Inflammatory macrophage (primary cell): ENCODE data around the gene DFFA.
"Not testable (repeated sequence)": the region's sequence is repeated elsewhere in the genome, so short reads cannot be mapped to it uniquely, and the experiment has no call there.

Experiments
- DNase-seq, 2 donors: peaks; one replicate each; pipeline ENCODE4 v3.0.0-alpha.2; 2020 to 2022

The DFFA gene

GRCh38 chr1:10457462-10457861 lies 14.9 kb downstream of the DFFA start:
- DNase-seq: not testable (repeated sequence)

GRCh38 chr1:10456661-10457060 lies 15.7 kb downstream of the DFFA start:
- DNase-seq: no peak

GRCh38 chr1:10456048-10456447 lies 16.3 kb downstream of the DFFA start:
- DNase-seq: no peak

GRCh38 chr1:10451287-10451686 lies 21.0 kb downstream of the DFFA start:
- DNase-seq: no peak

GRCh38 chr1:10450836-10451235 lies 21.5 kb downstream of the DFFA start:
- DNase-seq: no peak

GRCh38 chr1:10450156-10450814 lies 22.0 kb downstream of the DFFA start:
- no peak for DNase-seq

DNA sequence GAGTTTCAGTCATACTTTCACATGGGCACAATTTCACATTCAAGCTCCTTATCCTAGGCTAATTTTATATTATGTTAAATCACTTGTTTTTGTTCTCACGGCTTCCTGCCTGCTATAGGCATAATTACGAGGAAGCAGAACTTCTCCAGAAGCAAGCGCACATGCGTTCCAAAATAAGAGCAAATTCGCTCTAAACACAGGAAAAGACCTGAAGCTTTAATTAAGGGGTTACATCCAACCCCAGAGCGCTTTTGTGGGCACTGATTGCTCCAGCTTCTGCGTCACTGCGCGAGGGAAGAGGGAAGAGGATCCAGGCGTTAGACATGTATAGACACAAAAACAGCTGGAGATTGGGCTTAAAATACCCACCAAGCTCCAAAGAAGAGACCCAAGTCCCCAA lies 22.6 kb downstream of the DFFA start, which contains the start of gene CORT:
Gene CORT, plus strand, starts transcription at position 281 of the 400 bp plus-strand sequence. CDS start 193 bp downstream, outside the sequence.
- DNase-seq: no peak

GRCh38 chr1:10446790-10447422 lies 25.4 kb downstream of the DFFA start:
- no peak for DNase-seq

- no peak for DNase-seq
Measured at GRCh38 chr1:10444795-10445397, 27.4 kb downstream of the DFFA start.

GRCh38 chr1:10444248-10444647 lies 28.1 kb downstream of the DFFA start:
- DNase-seq: no peak

DNA sequence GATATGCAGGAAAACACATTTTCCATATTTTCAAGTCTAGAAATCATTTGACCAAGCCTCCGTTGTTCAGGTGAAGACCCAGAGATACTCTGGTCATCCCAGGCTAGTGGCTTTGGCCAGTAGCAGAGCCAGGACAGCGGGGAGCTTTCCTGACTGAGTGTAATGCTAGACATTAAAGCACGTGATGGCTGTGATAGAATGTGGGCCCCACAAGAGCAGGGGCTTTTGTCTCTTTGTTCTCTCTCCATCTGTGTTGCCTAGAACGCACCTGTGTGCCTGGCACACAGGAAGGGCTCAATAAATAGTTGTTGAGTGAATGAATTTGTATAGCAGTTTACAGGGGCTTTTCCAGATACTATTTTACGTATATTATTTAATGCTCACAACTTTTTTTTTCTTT lies 31.5 kb downstream of the DFFA start:
- DNase-seq: no peak

DNA sequence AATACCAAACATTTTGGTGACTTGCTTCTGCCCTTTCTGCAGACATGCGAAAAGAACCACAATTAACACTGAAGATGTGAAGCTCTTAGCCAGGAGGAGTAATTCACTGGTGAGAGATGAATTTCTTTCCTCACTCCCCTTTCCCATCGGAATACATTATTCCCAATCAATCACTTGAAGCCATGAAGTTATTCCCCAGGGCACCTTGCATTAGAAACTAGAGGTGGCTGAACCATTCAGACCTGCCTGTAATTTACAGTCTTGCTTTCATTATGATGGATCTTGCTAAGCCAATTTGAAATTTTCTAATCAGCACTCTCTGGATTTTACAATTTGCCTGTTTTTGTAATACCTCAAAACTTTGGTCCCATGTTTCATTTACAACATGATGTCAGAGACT lies 32.0 kb downstream of the DFFA start:
- no peak for DNase-seq

DNA sequence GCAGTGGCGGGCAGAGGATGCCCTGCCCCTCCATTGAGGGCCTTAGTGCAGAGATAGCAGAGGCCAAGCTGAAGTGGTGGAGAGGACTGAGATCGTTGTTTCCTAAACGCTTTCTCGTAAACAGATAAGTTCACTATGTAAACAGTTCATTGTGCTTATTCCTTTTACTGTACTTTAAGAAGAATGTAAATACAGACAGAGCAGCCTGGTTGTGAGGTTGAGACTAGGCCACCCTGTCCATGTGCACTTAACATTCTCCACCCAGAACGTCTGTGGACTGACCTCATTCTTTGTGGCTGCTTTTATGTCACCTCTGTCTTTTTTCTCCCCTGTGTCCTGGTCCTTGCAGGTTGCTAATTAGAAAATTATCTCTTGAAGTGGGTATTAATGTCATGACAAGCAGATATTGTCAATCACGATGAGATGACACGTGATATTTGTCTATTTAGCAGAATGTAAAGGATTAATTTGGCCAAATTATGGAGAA lies 33.6 kb downstream of the DFFA start:
- no peak for DNase-seq

DNA sequence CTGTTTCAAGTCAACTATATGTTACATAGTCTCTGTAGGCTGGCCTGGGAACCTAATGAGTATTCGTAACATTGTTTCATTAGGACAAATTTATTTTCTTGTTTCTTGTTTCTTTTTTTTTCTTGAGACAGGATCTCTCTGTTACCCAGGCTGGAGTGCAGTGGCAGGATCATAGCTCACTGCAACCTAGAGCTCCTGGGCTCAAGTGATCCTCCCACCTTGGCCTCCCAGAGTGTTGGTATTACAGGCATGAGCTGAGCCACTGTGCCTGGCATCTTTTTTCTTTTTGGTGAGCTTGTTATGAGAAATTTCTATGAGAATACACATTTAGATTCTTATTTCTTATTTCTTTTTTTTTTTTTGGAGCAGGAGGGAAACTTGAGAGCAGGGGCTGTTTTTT lies 35.3 kb downstream of the DFFA start:
- DNase-seq: no peak

- no peak for DNase-seq
Measured at GRCh38 chr1:10434590-10434989, 37.7 kb downstream of the DFFA start.

DNA sequence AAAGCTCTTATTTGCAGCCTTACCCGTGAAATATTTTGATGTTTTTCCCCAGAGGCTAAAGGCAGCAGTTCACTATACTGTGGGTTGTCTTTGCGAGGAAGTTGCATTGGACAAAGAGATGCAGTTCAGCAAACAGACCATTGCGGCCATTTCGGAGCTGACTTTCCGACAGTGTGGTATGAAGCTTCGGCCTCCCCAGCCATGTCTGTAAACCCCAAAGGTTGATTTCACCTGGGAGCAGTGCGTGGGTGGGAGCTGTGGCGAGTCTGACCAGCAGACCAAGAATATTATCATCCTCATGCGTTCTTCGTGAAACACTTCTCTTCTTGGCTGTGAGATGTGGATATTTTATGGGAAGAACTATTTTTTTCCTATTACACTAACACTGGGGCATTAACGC lies 38.5 kb downstream of the DFFA start:
- DNase-seq: no peak

DNA sequence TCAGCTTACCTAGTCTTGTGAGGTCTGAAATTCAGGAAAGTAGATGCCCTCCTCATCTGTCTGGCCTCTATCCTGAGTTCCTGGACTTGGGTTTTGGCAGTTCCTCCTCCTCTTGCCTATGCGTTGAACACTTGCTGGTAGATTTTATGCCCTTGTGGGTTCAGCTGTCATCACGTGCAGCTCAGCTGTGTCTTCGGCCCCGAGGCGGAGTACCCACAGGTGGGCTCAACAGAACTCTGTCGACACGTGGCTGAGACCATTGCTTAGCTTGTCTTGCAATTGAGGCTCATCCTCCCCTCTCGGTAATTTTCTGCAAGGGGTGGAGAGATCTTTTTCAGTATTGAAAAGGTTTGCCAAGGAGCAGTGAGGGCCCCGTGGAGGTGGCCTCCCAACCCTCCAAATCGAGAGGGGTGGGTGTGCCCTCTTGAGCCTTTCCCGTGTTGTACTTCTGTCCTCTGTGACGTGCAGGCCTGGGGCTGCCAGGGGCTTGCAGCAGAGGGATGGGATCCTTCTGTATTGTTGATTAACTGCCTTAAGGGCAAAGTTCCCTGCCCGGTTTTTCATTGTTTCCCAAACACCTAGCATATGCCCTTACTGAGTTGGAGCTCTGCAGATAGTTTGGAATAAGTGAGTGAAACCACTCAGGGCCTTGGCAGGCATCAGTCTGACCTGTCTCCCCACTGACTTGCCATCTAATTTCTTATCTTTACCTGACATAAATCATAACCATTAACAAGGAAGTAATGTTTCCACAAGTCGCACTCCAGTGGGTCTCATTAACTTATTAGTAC lies 39.2 kb downstream of the DFFA start:
- no peak for DNase-seq

GRCh38 chr1:10431070-10431730 lies 41.1 kb downstream of the DFFA start:
- DNase-seq: no peak

GRCh38 chr1:10430216-10431069 lies 41.9 kb downstream of the DFFA start, which contains the start of gene CENPS:
CENPS (plus strand) TSS chr1:10430433; CDS start chr1:10430518, 85 bp downstream.
- DNase-seq: peak; percentile 87 to 88

GRCh38 chr1:10429868-10430215 lies 42.5 kb downstream of the DFFA start:
- DNase-seq: peak; percentile 40 to 55

DNA sequence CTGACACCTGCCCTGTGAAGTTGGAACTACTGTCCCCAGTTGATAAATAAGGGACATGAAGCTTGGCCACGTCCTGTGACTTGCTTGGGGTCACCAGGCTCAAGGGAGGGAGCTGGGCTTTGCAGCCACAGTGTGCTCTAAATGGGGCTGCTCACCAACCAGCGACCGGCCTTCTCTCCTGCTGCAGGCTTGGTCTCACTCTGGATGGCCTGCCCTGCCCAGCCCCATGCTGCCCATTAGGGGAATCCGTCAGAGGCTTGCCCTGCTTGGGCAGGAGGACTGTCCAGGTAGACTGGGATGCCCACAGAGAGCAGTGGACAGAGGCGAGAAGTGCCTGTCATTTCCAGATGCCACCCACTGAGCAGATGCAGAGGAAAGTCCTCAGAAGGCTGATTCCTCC lies 43.3 kb downstream of the DFFA start:
- DNase-seq: no peak

- DNase-seq: not testable (repeated sequence)
Measured at GRCh38 chr1:10426535-10426848, 45.8 kb downstream of the DFFA start.
